HEK293 (cell line): ENCODE measurements around the gene EPN1.
A peak's percentile ranks its signal among the peaks of the same experiment; 100 is the strongest.

ENCODE experiments used
- BCL11A ChIP-seq: fragments of 450-650 bp; formaldehyde crosslinking; IDR thresholded peaks from 2 replicates; pipeline ENCODE4 v1.5.1; 2016; ENCODE audit warnings: low read depth, missing biosample characterization, missing genetic modification characterization
- GLIS1 ChIP-seq: fragments of 450-650 bp; formaldehyde crosslinking; IDR thresholded peaks from 2 replicates; pipeline ENCODE4 v1.5.1; 2016; ENCODE audit warnings: missing biosample characterization, missing genetic modification characterization
- HOXA7 ChIP-seq: sonication (generic); formaldehyde crosslinking; IDR thresholded peaks from 2 replicates; pipeline ENCODE4 v1.8.1; 2022; ENCODE audit warnings: missing genetic modification reagents, borderline replicate concordance
- HOXD13 ChIP-seq: sonication (generic); formaldehyde crosslinking; IDR thresholded peaks from 2 replicates; pipeline ENCODE4 v1.8.0; 2022; ENCODE audit warnings: missing genetic modification reagents, borderline replicate concordance
- IKZF3 ChIP-seq: fragments of 450-650 bp; IDR thresholded peaks from 2 replicates; pipeline ENCODE4 v1.5.0; 2018; ENCODE audit warnings: missing biosample characterization, mild to moderate bottlenecking, missing genetic modification characterization, moderate library complexity
- KLF1 ChIP-seq: fragments of 450-650 bp; formaldehyde crosslinking; IDR thresholded peaks from 2 replicates; pipeline ENCODE4 v1.5.1; 2016; ENCODE audit warnings: missing biosample characterization, missing genetic modification characterization
- RBAK ChIP-seq: fragments of 450-650 bp; formaldehyde crosslinking; IDR thresholded peaks from 2 replicates; pipeline ENCODE4 v1.5.1; 2016; ENCODE audit warnings: missing biosample characterization, missing genetic modification characterization
- SCRT2 ChIP-seq: fragments of 450-650 bp; formaldehyde crosslinking; IDR thresholded peaks from 2 replicates; pipeline ENCODE4 v1.5.1; 2016; ENCODE audit warnings: missing biosample characterization, missing genetic modification characterization
- ZBTB48 ChIP-seq: fragments of 450-650 bp; formaldehyde crosslinking; IDR thresholded peaks from 2 replicates; pipeline ENCODE4 v1.5.1; 2016; ENCODE audit warnings: missing biosample characterization, missing genetic modification characterization
- ZNF138 ChIP-seq: fragments of 450-650 bp; formaldehyde crosslinking; IDR thresholded peaks from 2 replicates; pipeline ENCODE4 v1.5.1; 2016; ENCODE audit warnings: missing biosample characterization, missing genetic modification characterization, borderline replicate concordance
- ZNF140 ChIP-seq: fragments of 450-650 bp; formaldehyde crosslinking; IDR thresholded peaks from 2 replicates; pipeline ENCODE4 v1.5.1; 2016; ENCODE audit warnings: missing biosample characterization, missing genetic modification characterization
- ZNF19 ChIP-seq: fragments of 450-650 bp; formaldehyde crosslinking; IDR thresholded peaks from 2 replicates; pipeline ENCODE4; 2016; ENCODE audit warnings: missing biosample characterization, missing genetic modification characterization, low read depth
- ZNF2 ChIP-seq: fragments of 450-650 bp; formaldehyde crosslinking; IDR thresholded peaks from 2 replicates; pipeline ENCODE4 v1.5.1; 2016; ENCODE audit warnings: missing biosample characterization, missing genetic modification characterization
- ZNF24 ChIP-seq: fragments of 450-650 bp; formaldehyde crosslinking; IDR thresholded peaks from 2 replicates; pipeline ENCODE4 v1.5.1; 2016; ENCODE audit warnings: missing biosample characterization, missing genetic modification characterization
- ZNF292 ChIP-seq: fragments of 450-650 bp; formaldehyde crosslinking; IDR thresholded peaks from 2 replicates; pipeline ENCODE4 v1.5.1; 2016; ENCODE audit warnings: low read depth, missing biosample characterization, missing genetic modification characterization, borderline replicate concordance
- ZNF354C ChIP-seq: fragments of 450-650 bp; formaldehyde crosslinking; IDR thresholded peaks from 2 replicates; pipeline ENCODE4 v1.5.1; 2016; ENCODE audit warnings: missing biosample characterization, missing genetic modification characterization, low read depth, borderline replicate concordance
- ZNF391 ChIP-seq: fragments of 450-650 bp; formaldehyde crosslinking; IDR thresholded peaks from 2 replicates; pipeline ENCODE4 v1.5.1; 2016; ENCODE audit warnings: low read depth, missing biosample characterization, missing genetic modification characterization, borderline replicate concordance
- ZNF423 ChIP-seq: fragments of 450-650 bp; formaldehyde crosslinking; IDR thresholded peaks from 2 replicates; pipeline ENCODE4 v1.5.1; 2016; ENCODE audit warnings: missing biosample characterization, missing genetic modification characterization
- ZNF549 ChIP-seq: fragments of 450-650 bp; IDR thresholded peaks from 2 replicates; pipeline ENCODE4 v1.5.1; 2018; ENCODE audit warnings: missing biosample characterization, missing genetic modification characterization, mild to moderate bottlenecking, inconsistent platforms, moderate library complexity
- ZNF560 ChIP-seq: fragments of 450-650 bp; formaldehyde crosslinking; IDR thresholded peaks from 2 replicates; pipeline ENCODE4 v1.5.1; 2017; ENCODE audit warnings: missing biosample characterization, missing genetic modification characterization, borderline replicate concordance
- ZNF561 ChIP-seq: fragments of 450-650 bp; IDR thresholded peaks from 2 replicates; pipeline ENCODE4 v1.5.1; 2018; ENCODE audit warnings: missing biosample characterization, missing genetic modification characterization, borderline replicate concordance
- ZNF596 ChIP-seq: fragments of 450-650 bp; IDR thresholded peaks from 2 replicates; pipeline ENCODE4 v1.5.0; 2018; ENCODE audit warnings: missing biosample characterization, mild to moderate bottlenecking, missing genetic modification characterization, moderate library complexity
- ZNF701 ChIP-seq: fragments of 450-650 bp; formaldehyde crosslinking; IDR thresholded peaks from 2 replicates; pipeline ENCODE4 v1.5.1; 2016; ENCODE audit warnings: missing biosample characterization, missing genetic modification characterization
- ZNF707 ChIP-seq: fragments of 450-650 bp; formaldehyde crosslinking; IDR thresholded peaks from 2 replicates; pipeline ENCODE4 v1.5.1; 2016; ENCODE audit warnings: missing biosample characterization, missing genetic modification characterization
- ZNF776 ChIP-seq: fragments of 450-650 bp; formaldehyde crosslinking; IDR thresholded peaks from 2 replicates; pipeline ENCODE4 v1.5.0; 2017; ENCODE audit warnings: missing biosample characterization, missing genetic modification characterization, borderline replicate concordance
- TF ChIP-seq, protein P1 (sequence below): IDR thresholded peaks from 2 replicates; pipeline ENCODE4 v1.6.1; 2011; ENCODE audit warnings: mild to moderate bottlenecking, low read depth, low read length, borderline replicate concordance
- TF ChIP-seq, protein P2 (sequence below): fragments of 450-650 bp; formaldehyde crosslinking; IDR thresholded peaks from 2 replicates; pipeline ENCODE4 v1.5.1; 2017; ENCODE audit warnings: missing biosample characterization, missing genetic modification characterization
- TF ChIP-seq, protein P3 (sequence below): fragments of 450-650 bp; formaldehyde crosslinking; conservative IDR thresholded peaks from 2 replicates; pipeline ENCODE4 v1.5.1; 2016; ENCODE audit warnings: low read depth, missing biosample characterization, missing genetic modification characterization
- TF ChIP-seq, protein P4 (sequence below): fragments of 450-650 bp; formaldehyde crosslinking; IDR thresholded peaks from 2 replicates; pipeline ENCODE4 v1.5.1; 2016; ENCODE audit warnings: missing biosample characterization, missing genetic modification characterization
- TF ChIP-seq, protein P5 (sequence below): fragments of 450-650 bp; formaldehyde crosslinking; IDR thresholded peaks from 2 replicates; pipeline ENCODE4 v1.5.1; 2017; ENCODE audit warnings: missing biosample characterization, mild to moderate bottlenecking, missing genetic modification characterization, moderate library complexity

Gene EPN1

DNA sequence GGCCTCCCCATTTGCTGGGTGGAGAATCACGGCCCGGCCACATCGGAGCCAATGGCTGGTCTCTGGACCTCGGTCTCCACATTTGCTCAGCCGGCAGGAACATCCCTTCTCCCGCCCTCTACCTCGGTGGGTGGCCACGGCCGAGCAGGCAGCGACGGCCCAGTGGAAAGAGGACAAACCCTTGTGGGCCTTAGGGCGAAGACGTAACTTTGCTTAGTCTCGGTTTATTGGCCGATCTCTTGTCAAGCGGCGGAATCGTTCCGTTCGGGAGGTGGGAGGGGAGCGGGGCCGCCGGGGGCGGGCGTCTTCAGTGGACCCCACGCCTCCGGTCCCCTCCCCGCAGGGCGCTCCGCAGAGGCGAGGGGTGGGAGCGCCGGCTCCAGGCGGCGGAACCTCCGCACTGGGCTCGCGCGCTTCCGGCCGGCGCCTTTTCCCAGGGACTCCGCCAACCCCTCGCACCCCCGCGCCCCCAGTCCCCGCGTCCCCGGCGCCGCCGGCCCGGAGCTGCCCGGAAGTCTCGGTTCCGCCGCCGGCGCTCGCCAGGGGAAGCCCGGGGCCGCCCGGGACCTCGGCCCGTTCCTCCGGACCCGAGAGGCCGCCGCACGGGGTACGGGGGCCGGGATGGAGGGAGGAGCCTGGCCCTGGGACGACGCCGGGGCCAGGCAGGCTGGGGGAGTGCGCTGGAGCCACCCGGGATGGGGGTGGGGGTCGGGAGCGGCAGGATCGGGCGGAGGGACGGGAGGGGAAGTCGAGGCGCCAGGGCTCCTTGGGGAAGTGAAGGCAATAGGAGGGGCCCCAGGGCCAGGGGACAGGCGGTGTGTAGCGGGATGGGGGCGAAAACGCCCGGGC is 34.2 kb upstream of the EPN1 start, which contains the start of gene ZNF580 (continued):
- TF ChIP-seq GLIS1 (tag by site-specific recombination), result peak; percentile 85
- no peak for TF ChIP-seq BCL11A (tag by site-specific recombination)
- TF ChIP-seq, protein P1, sequence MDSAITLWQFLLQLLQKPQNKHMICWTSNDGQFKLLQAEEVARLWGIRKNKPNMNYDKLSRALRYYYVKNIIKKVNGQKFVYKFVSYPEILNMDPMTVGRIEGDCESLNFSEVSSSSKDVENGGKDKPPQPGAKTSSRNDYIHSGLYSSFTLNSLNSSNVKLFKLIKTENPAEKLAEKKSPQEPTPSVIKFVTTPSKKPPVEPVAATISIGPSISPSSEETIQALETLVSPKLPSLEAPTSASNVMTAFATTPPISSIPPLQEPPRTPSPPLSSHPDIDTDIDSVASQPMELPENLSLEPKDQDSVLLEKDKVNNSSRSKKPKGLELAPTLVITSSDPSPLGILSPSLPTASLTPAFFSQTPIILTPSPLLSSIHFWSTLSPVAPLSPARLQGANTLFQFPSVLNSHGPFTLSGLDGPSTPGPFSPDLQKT, result no peak
- no peak for TF ChIP-seq ZNF423 (tag by site-specific recombination)
- no peak for TF ChIP-seq ZNF707
- TF ChIP-seq ZNF292, result no peak
- TF ChIP-seq, protein P2, sequence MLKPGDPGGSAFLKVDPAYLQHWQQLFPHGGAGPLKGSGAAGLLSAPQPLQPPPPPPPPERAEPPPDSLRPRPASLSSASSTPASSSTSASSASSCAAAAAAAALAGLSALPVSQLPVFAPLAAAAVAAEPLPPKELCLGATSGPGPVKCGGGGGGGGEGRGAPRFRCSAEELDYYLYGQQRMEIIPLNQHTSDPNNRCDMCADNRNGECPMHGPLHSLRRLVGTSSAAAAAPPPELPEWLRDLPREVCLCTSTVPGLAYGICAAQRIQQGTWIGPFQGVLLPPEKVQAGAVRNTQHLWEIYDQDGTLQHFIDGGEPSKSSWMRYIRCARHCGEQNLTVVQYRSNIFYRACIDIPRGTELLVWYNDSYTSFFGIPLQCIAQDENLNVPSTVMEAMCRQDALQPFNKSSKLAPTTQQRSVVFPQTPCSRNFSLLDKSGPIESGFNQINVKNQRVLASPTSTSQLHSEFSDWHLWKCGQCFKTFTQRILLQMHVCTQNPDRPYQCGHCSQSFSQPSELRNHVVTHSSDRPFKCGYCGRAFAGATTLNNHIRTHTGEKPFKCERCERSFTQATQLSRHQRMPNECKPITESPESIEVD (tag by site-specific recombination), result no peak
- no peak for TF ChIP-seq ZNF701 (tag by site-specific recombination)
- no peak for TF ChIP-seq ZNF19
- TF ChIP-seq, protein P3, sequence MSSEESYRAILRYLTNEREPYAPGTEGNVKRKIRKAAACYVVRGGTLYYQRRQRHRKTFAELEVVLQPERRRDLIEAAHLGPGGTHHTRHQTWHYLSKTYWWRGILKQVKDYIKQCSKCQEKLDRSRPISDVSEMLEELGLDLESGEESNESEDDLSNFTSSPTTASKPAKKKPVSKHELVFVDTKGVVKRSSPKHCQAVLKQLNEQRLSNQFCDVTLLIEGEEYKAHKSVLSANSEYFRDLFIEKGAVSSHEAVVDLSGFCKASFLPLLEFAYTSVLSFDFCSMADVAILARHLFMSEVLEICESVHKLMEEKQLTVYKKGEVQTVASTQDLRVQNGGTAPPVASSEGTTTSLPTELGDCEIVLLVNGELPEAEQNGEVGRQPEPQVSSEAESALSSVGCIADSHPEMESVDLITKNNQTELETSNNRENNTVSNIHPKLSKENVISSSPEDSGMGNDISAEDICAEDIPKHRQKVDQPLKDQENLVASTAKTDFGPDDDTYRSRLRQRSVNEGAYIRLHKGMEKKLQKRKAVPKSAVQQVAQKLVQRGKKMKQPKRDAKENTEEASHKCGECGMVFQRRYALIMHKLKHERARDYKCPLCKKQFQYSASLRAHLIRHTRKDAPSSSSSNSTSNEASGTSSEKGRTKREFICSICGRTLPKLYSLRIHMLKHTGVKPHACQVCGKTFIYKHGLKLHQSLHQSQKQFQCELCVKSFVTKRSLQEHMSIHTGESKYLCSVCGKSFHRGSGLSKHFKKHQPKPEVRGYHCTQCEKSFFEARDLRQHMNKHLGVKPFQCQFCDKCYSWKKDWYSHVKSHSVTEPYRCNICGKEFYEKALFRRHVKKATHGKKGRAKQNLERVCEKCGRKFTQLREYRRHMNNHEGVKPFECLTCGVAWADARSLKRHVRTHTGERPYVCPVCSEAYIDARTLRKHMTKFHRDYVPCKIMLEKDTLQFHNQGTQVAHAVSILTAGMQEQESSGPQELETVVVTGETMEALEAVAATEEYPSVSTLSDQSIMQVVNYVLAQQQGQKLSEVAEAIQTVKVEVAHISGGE, result peak; percentile 97
- TF ChIP-seq ZNF138 (tag by site-specific recombination), result no peak
- TF ChIP-seq ZNF140 (tag by site-specific recombination), result no peak
- TF ChIP-seq, protein P4, sequence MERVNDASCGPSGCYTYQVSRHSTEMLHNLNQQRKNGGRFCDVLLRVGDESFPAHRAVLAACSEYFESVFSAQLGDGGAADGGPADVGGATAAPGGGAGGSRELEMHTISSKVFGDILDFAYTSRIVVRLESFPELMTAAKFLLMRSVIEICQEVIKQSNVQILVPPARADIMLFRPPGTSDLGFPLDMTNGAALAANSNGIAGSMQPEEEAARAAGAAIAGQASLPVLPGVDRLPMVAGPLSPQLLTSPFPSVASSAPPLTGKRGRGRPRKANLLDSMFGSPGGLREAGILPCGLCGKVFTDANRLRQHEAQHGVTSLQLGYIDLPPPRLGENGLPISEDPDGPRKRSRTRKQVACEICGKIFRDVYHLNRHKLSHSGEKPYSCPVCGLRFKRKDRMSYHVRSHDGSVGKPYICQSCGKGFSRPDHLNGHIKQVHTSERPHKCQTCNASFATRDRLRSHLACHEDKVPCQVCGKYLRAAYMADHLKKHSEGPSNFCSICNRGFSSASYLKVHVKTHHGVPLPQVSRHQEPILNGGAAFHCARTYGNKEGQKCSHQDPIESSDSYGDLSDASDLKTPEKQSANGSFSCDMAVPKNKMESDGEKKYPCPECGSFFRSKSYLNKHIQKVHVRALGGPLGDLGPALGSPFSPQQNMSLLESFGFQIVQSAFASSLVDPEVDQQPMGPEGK (tag by site-specific recombination), result peak; percentile 78
- TF ChIP-seq ZBTB48 (tag by site-specific recombination), result no peak
- TF ChIP-seq ZNF2 (tag by site-specific recombination), result no peak
- no peak for TF ChIP-seq HOXA7
- no peak for TF ChIP-seq SCRT2 (tag by site-specific recombination)
- peak; percentile 31; the same call in 1 of the 2 replicates for TF ChIP-seq KLF1 (tag by site-specific recombination)
- TF ChIP-seq ZNF391 (tag by site-specific recombination), result no peak
- no peak for TF ChIP-seq ZNF24 (tag by site-specific recombination)
- no peak for TF ChIP-seq HOXD13 (CRISPR knock-in tag)
- no peak for TF ChIP-seq ZNF354C (tag by site-specific recombination)
- no peak for TF ChIP-seq ZNF776
- peak; percentile 66 for TF ChIP-seq IKZF3
- TF ChIP-seq ZNF596 (tag by site-specific recombination), result peak; percentile 41; the same call in 1 of the 2 replicates
- TF ChIP-seq ZNF549 (tag by site-specific recombination), result no peak
- TF ChIP-seq, protein P5, sequence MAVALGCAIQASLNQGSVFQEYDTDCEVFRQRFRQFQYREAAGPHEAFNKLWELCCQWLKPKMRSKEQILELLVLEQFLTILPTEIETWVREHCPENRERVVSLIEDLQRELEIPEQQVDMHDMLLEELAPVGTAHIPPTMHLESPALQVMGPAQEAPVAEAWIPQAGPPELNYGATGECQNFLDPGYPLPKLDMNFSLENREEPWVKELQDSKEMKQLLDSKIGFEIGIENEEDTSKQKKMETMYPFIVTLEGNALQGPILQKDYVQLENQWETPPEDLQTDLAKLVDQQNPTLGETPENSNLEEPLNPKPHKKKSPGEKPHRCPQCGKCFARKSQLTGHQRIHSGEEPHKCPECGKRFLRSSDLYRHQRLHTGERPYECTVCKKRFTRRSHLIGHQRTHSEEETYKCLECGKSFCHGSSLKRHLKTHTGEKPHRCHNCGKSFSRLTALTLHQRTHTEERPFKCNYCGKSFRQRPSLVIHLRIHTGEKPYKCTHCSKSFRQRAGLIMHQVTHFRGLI (tag by site-specific recombination), result no peak
- TF ChIP-seq RBAK, result no peak
- peak; percentile 59; the same call in 1 of the 2 replicates for TF ChIP-seq ZNF561 (tag by site-specific recombination)
- TF ChIP-seq ZNF560, result no peak
